Panc1 (cell line): ENCODE measurements around the gene IDUA. TPM values are rescaled to one million over a fixed set of nuclear protein-coding genes. Genes with fewer than 3 reads are reported as not detected.

ENCODE experiments used
- ATAC-seq: fragments of 200-7000 bp; cut with Tn5 transposase; 2 replicates; pipeline ENCODE4 v1.9.1; 2020; ENCODE audit warnings: mild to moderate bottlenecking, moderate library complexity
- BruUV-seq: library from RNA; stranded (reverse); fragments of 400-500 nt; replicated peaks from 2 replicates; lab custom pipeline; 2021; lab: Mats Ljungman, UMichigan
- CTCF ChIA-PET: fragments of 300-600 bp; sonication (Branson Sonifier 250); formaldehyde crosslinking; loops from one replicate; lab custom pipeline; 2022; ENCODE audit warnings: antibody characterized with exemption; lab: Charles Lee
- POLR2A ChIA-PET: fragments of 300-600 bp; sonication (Branson Sonifier 250); formaldehyde crosslinking; loops from one replicate; lab custom pipeline; 2022; ENCODE audit warnings: antibody characterized with exemption; lab: Charles Lee
- DNase-seq: peaks from one replicate; pipeline ENCODE4 v3.0.0-alpha.2; 2010; ENCODE audit warnings: low read depth, low spot score
- H3K27ac ChIP-seq: 2 replicates; pipeline ENCODE4 v1.5.1; 2011; ENCODE audit warnings: mild to moderate bottlenecking, low read length, inconsistent platforms
- H3K27me3 ChIP-seq: fragments of 200-500 bp; sonication (Bioruptor generic); 2 replicates; pipeline ENCODE4 v1.6.0; 2014; ENCODE audit warnings: low read length, inconsistent platforms; ENCODE audit not compliant: control insufficient read depth, insufficient read depth
- H3K36me3 ChIP-seq: fragments of 200-500 bp; sonication (Bioruptor generic); 2 replicates; pipeline ENCODE4 v1.5.1; 2014; ENCODE audit warnings: inconsistent platforms, mild to moderate bottlenecking, low read length, moderate library complexity; ENCODE audit not compliant: control insufficient read depth, insufficient read depth
- H3K4me1 ChIP-seq: 2 replicates; pipeline ENCODE4 v1.5.1; 2011; ENCODE audit warnings: inconsistent platforms, mild to moderate bottlenecking, low read length, moderate library complexity; ENCODE audit not compliant: control insufficient read depth, insufficient read depth
- H3K4me3 ChIP-seq, 2 experiments: 2 replicates each; pipeline ENCODE4 v1.5.1; 2011 to 2012; ENCODE audit warnings: low read depth in 2 of 2, low read length in 2 of 2, mild to moderate bottlenecking in 2 of 2, inconsistent platforms in 1 of 2, moderate library complexity in 1 of 2
- H3K9me3 ChIP-seq: fragments of 200-500 bp; sonication (Bioruptor generic); 2 replicates; pipeline ENCODE4 v1.5.1; 2014; ENCODE audit warnings: low read depth, mild to moderate bottlenecking, inconsistent platforms, low read length, moderate library complexity; ENCODE audit not compliant: control insufficient read depth, insufficient read depth
- POLR2AphosphoS5 ChIP-seq: IDR thresholded peaks from 2 replicates; pipeline ENCODE4 v1.6.1; 2012; ENCODE audit warnings: mild to moderate bottlenecking, low read depth, low read length, moderate library complexity
- SIN3A ChIP-seq: IDR thresholded peaks from 2 replicates; pipeline ENCODE4 v1.6.1; 2012; ENCODE audit warnings: low read depth, mild to moderate bottlenecking, low read length, moderate library complexity, borderline replicate concordance; ENCODE audit not compliant: insufficient read depth
- TCF7L2 ChIP-seq: IDR thresholded peaks from 2 replicates; pipeline ENCODE4 v1.6.1; 2011; ENCODE audit warnings: mild to moderate bottlenecking, low read depth, low read length, inconsistent platforms
- in situ Hi-C: cut with HindIII; loops from 2 replicates; pipeline ENCODE4 v1.10.0; 2016; ENCODE audit warnings: low sequenced_read_pairs, low pct_unique_long_range_greater_than_20kb
- intact Hi-C: fragments of 100-400 bp; cut with micrococcal nuclease; formaldehyde crosslinking; loops from one replicate; pipeline ENCODE4 v1.10.0; 2022; ENCODE audit not compliant: unreplicated experiment
- total RNA-seq: library from RNA; stranded (reverse); gene quantifications from one replicate; pipeline ENCODE4 v1.2.1, GENCODE V29; 2021; ENCODE audit not compliant: unreplicated experiment
- TF ChIP-seq, protein P1 (sequence below), 2 experiments: IDR thresholded peaks; 2 replicates each; pipeline ENCODE4 v1.6.1; 2011 to 2012; ENCODE audit warnings: low read depth in 2 of 2, control low read depth in 1 of 2, low read length in 1 of 2, mild to moderate bottlenecking in 1 of 2, moderate library complexity in 1 of 2; ENCODE audit not compliant: insufficient read depth in 1 of 2
- TF ChIP-seq, protein P2 (sequence below): fragments of 450-650 bp; IDR thresholded peaks from 2 replicates; pipeline ENCODE4 v1.5.1; 2017; ENCODE audit warnings: mild to moderate bottlenecking

Gene IDUA
- total RNA-seq, 1 experiment from 2014 or later: 30.6 TPM

DNA sequence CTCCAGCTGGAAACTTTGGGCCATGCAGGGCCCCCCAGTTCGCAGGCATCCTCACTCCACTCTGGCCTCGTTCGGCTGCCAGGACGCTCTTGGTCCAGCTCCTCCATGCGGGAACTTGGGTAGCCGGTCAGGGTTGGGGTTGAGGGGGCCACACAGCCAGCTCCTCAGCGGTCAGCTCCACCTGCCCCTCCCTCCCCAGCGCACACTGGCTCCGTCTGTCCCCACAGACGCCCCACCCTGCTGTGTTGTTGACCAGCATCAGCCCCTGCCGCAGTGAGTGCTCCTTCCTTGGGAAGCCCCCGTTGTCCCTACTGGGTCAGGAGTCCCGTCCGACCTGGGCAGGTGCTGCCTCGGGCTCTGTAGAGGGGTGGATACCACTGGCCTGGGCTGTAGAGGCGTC is 30.4 kb downstream of the IDUA start:
- H3K4me1 ChIP-seq: peaks cover 6% of the 10 kb centered on the region; the same call in 1 of the 2 replicates
- intact Hi-C loops: no loop called here
- TF ChIP-seq TCF7L2 (no peak), SIN3A (no peak), POLR2AphosphoS5 (no peak)
- TF ChIP-seq, protein P1, sequence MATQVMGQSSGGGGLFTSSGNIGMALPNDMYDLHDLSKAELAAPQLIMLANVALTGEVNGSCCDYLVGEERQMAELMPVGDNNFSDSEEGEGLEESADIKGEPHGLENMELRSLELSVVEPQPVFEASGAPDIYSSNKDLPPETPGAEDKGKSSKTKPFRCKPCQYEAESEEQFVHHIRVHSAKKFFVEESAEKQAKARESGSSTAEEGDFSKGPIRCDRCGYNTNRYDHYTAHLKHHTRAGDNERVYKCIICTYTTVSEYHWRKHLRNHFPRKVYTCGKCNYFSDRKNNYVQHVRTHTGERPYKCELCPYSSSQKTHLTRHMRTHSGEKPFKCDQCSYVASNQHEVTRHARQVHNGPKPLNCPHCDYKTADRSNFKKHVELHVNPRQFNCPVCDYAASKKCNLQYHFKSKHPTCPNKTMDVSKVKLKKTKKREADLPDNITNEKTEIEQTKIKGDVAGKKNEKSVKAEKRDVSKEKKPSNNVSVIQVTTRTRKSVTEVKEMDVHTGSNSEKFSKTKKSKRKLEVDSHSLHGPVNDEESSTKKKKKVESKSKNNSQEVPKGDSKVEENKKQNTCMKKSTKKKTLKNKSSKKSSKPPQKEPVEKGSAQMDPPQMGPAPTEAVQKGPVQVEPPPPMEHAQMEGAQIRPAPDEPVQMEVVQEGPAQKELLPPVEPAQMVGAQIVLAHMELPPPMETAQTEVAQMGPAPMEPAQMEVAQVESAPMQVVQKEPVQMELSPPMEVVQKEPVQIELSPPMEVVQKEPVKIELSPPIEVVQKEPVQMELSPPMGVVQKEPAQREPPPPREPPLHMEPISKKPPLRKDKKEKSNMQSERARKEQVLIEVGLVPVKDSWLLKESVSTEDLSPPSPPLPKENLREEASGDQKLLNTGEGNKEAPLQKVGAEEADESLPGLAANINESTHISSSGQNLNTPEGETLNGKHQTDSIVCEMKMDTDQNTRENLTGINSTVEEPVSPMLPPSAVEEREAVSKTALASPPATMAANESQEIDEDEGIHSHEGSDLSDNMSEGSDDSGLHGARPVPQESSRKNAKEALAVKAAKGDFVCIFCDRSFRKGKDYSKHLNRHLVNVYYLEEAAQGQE (IDR thresholded peaks at IDR 0.05; ENCODE audit: insufficient read depth in 1 of 2, low read depth in 2 of 2, low read length in 1 of 2): no peak
- TF ChIP-seq, protein P2, sequence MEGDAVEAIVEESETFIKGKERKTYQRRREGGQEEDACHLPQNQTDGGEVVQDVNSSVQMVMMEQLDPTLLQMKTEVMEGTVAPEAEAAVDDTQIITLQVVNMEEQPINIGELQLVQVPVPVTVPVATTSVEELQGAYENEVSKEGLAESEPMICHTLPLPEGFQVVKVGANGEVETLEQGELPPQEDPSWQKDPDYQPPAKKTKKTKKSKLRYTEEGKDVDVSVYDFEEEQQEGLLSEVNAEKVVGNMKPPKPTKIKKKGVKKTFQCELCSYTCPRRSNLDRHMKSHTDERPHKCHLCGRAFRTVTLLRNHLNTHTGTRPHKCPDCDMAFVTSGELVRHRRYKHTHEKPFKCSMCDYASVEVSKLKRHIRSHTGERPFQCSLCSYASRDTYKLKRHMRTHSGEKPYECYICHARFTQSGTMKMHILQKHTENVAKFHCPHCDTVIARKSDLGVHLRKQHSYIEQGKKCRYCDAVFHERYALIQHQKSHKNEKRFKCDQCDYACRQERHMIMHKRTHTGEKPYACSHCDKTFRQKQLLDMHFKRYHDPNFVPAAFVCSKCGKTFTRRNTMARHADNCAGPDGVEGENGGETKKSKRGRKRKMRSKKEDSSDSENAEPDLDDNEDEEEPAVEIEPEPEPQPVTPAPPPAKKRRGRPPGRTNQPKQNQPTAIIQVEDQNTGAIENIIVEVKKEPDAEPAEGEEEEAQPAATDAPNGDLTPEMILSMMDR: no peak
- ATAC-seq (no peak), DNase-seq (no peak)
- no peak overlapping the region for H3K4me3 ChIP-seq
- ChIA-PET POLR2A (no interaction called here), CTCF (no interaction called here)
- BruUV-seq: no TSS peak
- H3K9me3 ChIP-seq: no peaks in the 10 kb centered on the region
- no peaks in the 10 kb centered on the region for H3K36me3 ChIP-seq
- no peaks in the 10 kb centered on the region for H3K27me3 ChIP-seq
- in situ Hi-C loops: no loop called here
- no peak overlapping the region for H3K27ac ChIP-seq

DNA sequence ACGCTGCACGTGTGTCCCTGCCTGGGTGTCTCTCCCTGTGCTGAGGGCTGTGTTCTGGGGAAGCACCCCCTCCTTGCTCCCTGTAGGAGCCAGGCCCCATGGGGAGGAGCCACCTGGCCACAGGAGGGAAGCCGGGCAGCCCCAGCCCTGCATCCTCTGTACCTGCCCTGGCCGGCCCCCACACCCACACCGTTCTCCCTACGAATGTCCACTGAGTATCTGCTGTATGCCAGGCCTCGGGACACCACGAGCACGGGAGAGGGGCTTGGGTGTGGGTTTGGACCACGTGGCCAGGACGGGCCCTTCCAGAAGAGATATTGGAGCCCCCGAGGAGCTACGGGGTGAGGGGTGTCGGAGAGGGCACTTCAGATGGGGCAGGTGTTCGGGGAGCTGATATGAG is 30.9 kb downstream of the IDUA start:
- DNase-seq: no peak
- no peak overlapping the region for H3K27ac ChIP-seq
- intact Hi-C loops (no loop called here), in situ Hi-C loops (no loop called here)
- H3K36me3 ChIP-seq: no peaks in the 10 kb centered on the region
- TF ChIP-seq, protein P1 (IDR thresholded peaks at IDR 0.05; ENCODE audit: insufficient read depth in 1 of 2, low read depth in 2 of 2, low read length in 1 of 2): no peak
- no peak for TF ChIP-seq SIN3A
- TF ChIP-seq, protein P2: no peak
- no peak for TF ChIP-seq TCF7L2
- TF ChIP-seq POLR2AphosphoS5: no peak
- no peaks in the 10 kb centered on the region for H3K27me3 ChIP-seq
- no peak overlapping the region for H3K4me3 ChIP-seq
- no peak for ATAC-seq
- peaks cover 6% of the 10 kb centered on the region; the same call in 1 of the 2 replicates for H3K4me1 ChIP-seq
- ChIA-PET CTCF (no interaction called here), POLR2A (no interaction called here)
- BruUV-seq: no TSS peak
- no peaks in the 10 kb centered on the region for H3K9me3 ChIP-seq
